GM18499 (cell line): ENCODE measurements around the gene PTGER1.

Source experiments
- ATAC-seq: cut with Tn5 transposase; IDR thresholded peaks from one replicate; pipeline ENCODE4 v1.9.1; 2021; ENCODE audit warnings: moderate number of reproducible peaks; ENCODE audit not compliant: insufficient read depth, unreplicated experiment

PTGER1 gene

DNA sequence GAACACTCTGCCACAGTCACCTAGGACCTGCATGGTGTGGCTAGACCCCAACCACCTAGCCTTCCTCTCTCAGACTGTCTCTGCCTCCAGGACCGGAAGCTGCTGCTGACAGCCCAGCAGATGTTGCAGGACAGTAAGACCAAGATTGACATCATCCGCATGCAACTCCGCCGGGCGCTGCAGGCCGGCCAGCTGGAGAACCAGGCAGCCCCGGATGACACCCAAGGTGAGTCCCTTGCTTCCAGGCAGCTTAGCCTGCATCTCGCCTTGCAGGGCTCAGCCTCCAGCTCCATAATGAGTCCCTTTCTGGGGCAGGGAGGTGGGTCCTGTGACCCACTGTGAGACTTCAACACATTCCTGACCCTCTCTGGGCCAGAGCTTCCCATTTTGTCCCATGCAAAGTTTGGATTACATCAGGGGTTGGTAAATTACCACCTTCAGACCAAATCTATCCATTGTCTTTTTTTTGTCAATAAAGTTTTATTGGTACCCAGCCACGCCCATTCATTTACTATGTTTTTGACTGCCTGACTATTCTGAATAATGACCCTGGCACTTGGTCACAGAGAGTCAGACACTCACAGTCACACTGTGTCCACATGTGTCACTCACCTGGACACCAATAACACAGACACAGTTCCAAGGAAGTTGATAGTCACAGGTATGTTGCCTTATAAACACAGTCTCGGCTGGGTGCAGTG is 28.7 kb downstream of the PTGER1 start:
- no peak for ATAC-seq

DNA sequence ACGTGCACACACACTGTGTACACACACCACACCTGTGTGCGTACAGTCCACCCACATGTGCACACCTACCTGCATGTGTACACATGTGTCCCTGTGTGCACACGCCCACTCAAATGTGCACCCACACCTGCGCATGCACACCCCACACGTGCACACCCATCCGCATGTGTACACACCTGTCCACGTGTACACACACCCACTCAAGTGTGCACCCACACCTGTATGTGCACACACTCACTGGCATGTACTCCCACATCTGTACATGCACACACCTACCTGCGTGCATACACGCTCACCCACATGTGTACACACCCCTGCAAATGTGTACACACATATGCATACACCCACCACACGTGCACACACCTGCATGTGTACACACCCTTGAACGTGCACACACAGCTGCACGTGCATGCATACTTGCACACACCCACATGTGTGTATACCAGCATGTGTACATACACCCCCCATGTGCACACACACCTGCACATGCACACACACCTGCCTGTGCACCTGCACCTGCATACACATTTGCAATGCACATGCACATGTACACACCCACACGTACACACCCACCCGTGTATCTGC is 31.4 kb downstream of the PTGER1 start:
- ATAC-seq, result no peak

- no peak for ATAC-seq
These were observed 32.1 kb downstream of the PTGER1 start for GRCh38 chr19:14442891-14443631.

GRCh38 chr19:14441041-14441938 is 33.9 kb downstream of the PTGER1 start:
- no peak for ATAC-seq

DNA sequence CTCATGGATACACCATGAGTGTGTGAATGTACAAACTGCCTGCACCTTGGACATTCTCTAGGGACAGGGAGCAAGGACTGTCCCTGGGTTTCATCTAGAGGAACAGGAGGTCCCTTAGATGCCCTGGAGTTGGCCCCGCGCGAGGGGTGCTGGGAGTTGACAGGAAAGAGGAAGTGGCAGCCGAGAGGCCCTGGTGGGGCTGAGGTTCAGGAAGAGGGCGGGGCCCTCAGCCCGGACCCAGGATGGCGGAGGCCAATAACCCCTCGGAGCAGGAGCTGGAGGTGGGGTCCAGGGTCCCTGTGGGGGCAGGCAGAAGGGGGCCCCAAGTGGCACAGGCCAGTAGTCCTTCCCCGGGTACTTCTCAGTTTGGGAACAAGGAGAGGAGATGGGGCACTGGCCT is 35.1 kb downstream of the PTGER1 start:
- no peak for ATAC-seq

- no peak for ATAC-seq
These were observed 36.1 kb downstream of the PTGER1 start for GRCh38 chr19:14439014-14439413.

GRCh38 chr19:14437578-14438140 is 37.5 kb downstream of the PTGER1 start:
- ATAC-seq, result no peak

GRCh38 chr19:14435320-14436050 is 39.7 kb downstream of the PTGER1 start:
- ATAC-seq, result no peak

GRCh38 chr19:14434543-14435319 is 40.4 kb downstream of the PTGER1 start:
- no peak for ATAC-seq

DNA sequence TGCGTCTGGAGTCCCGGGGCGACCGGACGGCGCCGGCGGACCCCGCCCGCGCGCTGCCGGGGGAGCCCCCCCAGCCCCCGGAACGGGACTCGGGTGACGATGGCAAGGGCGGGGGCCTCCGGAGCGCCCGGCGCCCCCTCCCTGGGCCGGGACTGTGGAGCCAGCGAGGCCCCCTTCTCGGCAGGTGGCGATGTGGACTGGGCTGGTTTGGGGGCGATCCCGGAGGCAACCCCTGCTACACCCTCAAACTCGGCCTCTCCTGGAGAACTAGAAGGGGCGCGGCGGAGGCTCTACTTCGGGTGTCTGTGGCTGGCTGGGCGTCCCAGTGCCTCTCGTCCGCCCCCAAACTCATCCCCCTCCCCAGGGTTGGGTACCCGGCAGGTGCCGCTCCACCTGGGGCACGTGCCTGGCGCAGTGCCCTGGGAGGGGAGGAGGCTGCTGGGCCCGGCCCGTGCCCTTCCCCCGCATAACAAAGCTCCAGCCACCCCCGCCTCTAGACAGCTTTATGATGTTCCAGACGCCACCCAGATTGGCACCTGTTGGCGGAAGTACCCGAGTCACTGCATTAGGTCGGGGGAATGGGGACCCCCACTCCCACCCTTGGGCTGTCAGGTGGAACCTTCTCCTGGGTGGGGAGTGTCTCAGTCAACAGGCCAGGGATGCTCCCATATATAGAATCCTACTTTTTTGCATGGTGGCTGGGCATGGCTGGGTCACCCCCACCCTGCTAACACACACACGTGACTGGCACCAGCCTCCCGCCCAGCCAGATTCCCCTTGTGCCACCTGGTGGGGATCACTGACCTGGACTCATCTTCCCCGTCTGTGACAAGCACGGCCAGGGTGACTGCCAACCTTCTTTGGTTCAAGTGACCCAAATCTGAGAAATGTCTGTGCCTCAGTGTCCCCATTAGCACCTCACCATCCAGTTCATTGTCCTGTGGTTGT is 41.3 kb downstream of the PTGER1 start:
- no peak for ATAC-seq

DNA sequence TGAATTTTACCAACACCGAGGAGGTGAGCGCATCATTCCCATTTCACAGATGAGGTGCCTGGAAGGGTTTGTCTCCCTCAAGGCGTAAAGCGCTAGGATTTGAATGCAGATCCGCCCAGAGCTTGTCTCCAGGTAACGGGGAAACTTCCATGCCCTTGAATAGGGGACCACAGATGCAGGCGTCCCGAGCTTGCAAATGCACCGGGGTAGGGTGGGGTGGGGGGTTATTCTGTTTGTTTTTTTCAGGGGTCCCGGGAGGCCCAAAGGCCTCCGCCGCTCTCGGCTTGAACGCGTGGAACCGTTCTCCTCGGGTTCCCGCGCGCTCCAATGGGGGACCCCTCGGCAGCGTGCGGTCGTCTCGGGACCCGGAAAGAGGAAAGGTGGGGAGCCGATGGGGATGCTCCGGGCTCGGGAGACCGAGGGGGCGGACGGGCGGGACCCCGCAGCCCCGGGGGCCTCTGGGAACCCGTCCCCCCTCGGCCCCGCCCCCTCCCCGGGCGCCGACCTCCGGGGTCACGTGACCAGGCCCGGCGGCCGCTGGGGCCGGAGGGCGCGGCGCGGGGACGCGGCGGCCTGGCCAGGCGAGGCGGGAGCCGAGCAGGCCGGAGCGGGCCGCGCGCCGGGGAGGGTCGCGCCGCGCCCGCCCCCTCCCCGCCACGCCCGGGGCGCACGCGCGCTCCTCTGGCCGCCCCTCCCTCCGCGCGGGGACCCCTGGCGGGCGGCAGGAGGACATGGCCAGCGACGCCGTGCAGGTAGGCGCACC is 42.2 kb downstream of the PTGER1 start, which contains the start of gene PKN1:
Gene PKN1 (plus strand): TSS at position 516 of the 763 bp plus-strand sequence. CDS start 216 bp downstream, at position 732.
- no peak for ATAC-seq

DNA sequence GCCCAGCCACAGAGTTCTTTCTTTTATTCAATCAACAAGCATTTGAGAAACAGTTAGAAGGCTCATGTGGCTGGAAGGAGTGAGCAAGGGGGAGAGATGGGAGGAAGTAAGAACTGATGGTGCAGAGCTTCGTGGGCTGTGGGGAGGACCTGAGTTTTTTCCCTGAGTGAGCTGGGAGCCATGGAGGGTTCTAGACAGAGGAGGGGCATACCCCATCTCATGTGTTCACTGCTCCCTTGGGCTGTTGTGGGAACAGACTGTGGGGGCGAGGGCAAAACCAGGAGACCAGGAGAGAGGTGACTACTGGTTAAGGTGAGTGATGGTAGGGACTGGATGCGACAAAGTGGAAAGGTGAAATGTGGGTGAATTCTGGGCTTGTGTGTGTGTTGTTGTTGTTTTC is 44.4 kb downstream of the PTGER1 start:
- ATAC-seq, result no peak

- no peak for ATAC-seq
These were observed 46.2 kb downstream of the PTGER1 start for GRCh38 chr19:14428882-14429416.

DNA sequence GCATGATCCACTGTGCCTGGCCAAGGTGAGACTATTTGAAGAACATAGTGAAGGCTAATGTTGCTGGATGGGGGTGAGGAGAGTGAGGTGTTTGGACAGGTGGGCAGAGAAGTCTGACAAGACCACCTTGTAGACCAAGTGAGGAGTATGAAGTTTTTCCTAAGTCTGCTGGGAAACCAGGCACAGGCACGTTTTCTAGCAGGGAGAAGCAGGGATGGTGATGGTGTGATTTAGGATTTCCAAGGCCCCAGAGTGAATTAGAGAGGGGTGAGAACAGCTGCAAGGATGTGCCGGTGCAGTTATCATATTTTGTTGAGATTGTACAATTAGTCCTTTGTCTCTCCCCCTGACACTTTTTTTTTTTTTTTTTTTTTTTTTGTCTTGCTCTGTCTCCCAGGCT is 47.7 kb downstream of the PTGER1 start:
- no peak for ATAC-seq

DNA sequence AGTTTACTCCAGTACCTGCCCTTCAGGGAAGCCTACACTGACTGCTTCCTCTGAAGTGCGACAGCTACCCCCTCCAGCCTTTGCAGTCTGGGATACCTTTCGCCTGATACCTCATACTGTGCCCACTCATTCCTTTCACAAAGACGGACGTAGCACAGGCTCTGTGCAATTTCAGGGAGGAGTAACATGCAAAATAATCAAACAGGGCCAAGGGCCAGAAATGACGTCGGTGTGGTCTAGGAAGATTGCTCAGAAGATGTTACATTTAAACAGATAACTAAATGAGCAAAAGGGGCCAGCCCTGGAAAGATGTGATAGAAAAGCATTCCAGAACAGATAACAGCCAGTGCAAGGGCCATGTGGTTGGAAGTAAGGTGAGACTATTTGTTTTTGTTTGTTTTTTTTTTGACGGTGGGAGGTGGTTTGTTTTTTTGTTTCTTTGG is 49.4 kb downstream of the PTGER1 start:
- ATAC-seq, result no peak
